GM19395 (cell line): Measurements from ENCODE around the gene KLHL5.

Experiments
- ATAC-seq: cut with Tn5 transposase; IDR thresholded peaks from one replicate; pipeline ENCODE4 v1.9.1; 2021; ENCODE audit warnings: mild to moderate bottlenecking, moderate library complexity; ENCODE audit not compliant: unreplicated experiment

The KLHL5 gene

DNA sequence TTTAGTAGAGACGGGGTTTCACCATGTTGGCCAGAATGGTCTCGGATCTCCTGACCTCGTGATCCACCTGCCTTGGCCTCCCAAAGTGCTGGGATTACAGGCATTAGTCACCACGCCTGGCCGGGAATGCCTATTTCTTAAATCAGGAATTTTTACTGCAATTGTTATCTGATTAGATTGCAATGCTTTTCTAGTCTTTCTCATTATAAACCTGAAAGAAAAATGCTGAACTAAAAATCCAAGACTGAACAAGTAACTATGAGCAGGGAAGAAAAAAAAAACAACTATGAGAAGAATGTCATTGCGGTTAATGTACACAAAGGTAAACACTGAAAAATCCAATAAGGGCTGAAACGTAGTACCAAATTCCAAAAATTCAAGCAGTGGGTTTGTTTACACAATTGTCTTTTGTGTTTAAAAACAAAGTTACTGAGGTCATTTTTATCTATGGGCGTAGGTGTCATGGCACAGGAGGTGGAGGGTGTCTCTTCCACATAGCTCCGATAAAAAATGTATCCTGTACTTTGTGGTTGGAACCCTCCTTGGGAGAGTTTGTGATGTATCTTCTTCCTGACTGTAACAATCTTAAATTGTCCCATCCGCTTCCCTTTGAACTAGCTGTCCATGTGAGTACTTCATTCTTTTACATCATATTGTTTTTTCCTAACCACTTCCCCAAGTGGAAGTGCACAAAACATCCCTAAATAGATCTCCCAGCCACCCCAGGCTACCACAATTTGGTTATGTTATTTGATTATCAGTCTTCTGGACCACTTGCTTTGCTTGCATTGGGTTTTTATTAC lies 18.8 kb upstream of the KLHL5 start:
- ATAC-seq: no peak

DNA sequence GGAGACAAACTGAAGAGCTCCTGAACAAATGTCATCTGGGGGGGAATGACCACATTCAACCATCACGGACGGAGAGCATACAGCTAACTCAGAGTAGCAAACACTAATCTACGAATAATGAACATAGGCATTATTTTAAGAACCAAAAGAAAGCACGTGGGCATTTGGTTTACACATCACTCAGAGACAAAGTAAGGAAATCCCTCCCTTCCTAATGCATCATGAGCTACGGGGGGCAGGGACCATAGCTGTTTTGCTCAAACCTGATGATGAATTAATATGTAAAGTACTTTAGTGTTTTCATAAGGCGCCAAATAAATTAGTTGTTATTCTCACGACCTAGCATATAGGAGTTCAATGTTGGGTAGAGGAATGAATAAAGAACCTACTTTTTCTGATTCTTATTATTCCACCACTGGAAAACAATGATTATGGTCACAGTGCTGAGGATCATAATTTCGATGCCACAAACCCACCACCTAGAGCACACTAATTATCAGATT lies 18.1 kb upstream of the KLHL5 start:
- ATAC-seq: no peak

DNA sequence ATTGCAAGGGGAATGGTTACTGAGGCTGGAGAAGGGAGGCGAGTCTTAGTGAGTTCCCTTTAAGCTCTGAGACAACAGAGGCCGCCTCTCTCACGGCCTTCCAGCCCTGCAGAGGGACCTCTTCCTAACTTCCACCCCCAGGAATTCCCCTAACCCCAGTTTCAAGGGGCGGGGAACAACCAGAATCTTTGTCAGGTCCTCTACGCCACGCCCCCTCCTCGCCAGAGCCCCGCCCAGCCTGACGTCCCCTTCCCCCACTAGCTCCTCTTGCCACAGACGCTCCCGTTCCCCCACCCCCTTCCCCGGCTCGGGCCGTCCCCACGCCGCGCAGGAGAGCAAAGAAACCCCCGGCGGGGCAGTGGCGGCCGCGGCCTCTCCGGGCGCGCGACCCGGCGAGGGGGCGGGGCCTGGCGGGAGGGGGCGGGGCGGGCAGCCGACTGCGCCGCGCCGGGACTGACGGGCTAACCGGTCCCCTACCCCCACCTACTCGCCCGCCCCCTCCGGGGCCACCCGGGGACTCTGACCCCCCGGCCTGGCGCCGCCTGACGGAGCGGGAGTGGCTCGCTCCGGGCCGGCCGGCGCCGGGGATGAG lies 17.6 kb upstream of the KLHL5 start:
- peak; percentile 69 for ATAC-seq

DNA sequence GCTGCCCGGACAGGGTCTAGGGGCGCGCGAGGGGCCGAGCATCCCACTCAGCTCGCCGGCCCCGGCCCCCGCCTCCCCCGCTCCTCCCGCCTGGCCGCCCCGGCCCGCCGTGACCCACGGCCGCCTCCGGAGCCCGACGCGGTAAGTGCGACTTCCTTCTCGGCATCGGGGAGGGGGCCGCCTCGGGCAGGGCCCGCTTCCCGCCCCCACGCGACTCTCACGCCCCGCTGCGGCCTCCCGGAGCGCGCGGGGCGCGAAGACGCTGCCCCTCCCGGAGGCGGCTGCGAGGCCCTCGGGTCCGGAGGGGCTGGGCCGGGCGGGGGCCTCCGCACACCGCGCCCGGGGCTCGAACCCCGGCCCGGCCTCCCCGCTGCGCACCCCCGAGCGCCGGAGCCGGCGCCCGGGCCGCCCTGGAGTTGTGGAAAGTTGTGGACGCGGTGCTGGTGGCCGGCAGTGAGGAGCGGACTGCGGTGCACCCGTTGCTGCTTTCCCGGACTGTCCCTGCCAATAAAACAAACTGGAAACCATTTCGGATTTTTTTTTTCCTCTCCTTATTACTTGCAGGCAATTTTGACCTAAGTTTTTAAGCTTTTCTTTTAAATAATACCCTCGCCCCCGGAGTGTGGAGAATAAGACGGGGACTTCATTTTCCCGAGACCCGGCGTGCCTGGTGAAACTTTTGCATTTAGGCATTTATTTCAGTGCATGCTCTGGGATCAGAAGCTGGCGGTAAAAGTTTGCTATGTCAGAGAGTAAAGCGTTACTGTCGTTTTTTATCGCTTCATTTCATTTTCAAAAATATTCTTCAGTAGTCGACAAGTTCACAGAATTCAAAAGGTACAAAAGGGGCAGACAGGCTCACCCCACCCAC lies 16.8 kb upstream of the KLHL5 start:
- peak; percentile 47 for ATAC-seq

DNA sequence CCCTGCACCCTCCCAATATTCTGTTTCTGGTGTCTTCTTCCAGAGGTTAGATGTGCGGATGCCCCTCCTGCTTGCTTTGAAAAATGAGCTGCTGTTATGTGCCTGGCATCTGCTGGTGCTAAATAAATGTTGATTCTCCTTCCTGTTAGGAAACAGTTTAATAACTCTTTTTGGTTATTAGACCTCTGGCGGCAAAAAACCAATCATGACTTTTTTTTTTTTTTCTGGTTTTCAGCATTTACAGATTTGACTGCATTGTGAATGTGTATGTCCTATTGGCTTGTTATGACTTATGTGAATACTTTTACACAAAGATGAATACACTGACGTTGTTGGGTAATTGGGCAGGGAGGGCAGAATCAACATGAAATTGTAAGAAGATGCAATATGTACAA lies 16.2 kb upstream of the KLHL5 start:
- no peak for ATAC-seq

DNA sequence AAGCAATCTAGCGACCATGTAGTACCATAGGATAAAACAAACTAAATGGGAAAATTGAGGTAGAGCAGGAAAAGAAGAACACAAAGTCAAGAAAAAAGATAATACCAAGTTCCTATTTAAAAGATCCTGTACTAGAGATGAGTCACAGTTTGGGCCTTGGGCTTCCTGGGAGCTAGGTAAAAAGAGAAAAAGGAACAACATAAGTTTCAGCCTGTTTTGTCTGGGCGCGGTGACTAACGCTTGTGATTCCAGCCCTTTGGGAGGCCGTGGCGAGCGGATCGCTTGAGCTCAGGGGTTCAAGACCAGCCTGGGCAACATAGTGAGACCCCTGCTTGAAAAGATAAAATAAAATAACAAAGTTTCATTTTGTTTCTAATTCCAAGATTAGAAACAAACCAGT lies 15.8 kb upstream of the KLHL5 start:
- ATAC-seq: no peak

DNA sequence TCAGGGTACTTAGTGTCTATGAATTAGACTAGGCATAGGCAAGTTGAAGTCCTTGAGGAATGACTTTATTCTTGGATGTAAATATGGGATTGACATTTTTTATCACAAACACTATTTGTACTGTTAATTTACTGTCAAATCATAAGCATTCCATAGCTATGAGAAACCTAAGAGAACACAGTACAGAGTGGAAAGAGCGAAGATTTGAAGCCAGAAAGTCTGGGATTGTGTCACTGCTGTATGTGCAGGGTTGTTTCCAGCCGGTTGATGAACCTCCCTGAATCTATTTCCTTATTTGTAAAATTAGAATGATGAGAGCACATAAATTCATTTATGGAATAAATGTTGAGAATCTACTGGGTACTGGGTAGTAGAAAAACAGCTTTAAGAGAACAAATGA lies 14.4 kb upstream of the KLHL5 start:
- ATAC-seq: no peak

DNA sequence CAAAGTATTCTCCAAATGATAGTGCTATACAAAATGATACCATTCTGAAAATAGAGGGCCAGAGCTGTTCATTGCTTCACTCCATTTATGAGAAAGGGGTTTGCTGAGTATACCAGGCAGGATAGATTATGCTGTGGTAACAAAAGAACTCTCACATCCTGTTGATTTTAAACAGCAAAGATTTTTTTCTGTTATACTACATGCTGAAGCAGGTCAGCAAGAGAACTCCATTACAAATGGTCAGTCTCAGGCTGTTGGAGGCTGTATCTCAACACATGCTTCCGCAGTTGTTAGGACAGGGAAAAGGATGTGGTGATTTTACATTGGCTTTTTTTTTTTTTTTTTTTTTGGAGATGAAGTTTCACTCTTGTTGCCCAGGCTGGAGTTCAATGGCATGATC lies 13.7 kb upstream of the KLHL5 start:
- ATAC-seq: no peak

DNA sequence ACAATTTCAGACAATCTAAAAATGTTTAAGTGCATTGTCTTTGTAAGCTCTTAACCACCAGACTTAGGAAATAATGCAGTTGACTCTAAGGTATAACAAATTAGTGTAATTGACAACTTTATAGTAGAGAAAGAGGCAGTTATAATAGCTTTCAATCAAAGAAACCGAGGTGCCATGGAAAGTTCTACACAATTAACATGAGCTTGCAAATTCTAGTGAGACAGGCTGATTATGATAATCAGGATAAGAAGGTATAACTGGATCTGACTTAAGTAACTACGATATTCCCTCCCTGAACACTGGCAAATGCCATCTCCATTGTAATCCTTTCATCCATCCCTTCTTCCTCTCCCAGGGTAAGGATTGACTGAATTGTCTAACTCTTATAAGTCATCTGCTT lies 11.4 kb upstream of the KLHL5 start:
- ATAC-seq: no peak

DNA sequence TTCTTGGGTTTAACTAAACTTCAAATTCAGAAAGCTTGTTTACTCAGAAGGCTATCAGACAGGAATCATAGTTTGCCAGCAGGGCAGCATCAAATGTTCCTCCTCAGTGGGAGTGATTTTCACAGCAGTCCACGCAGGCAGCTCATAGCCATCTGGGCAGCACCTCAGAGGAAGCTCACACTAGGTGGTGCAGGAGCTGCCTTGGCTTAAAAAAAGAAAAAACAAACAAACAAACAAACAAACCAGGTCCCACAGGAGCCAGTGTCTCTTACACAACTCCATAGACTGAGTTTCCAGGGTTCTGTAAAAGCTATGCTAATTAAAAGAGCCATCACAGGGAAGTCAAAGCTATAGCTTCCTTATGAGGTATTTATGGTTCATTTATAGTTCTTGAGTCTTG lies 10.5 kb upstream of the KLHL5 start:
- ATAC-seq: no peak

DNA sequence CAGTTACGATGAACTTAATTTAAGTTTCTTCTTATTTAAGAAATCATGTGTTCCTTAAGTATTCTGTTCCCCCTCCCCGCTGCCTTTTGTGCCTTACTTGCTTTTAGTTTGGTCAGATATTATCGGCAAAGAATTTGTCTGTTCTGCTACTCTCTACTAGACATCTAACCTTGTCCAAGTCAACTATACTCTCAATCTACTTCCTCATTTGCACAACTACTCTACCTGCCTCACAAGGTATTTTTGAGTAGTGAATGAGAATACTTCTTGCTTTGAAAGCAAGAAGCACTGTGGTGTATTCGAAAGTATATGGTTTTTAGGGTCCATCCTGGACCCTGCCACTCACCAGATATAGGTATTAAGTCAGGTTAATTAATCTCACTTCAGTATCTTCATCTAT lies 8.0 kb upstream of the KLHL5 start:
- ATAC-seq: no peak

DNA sequence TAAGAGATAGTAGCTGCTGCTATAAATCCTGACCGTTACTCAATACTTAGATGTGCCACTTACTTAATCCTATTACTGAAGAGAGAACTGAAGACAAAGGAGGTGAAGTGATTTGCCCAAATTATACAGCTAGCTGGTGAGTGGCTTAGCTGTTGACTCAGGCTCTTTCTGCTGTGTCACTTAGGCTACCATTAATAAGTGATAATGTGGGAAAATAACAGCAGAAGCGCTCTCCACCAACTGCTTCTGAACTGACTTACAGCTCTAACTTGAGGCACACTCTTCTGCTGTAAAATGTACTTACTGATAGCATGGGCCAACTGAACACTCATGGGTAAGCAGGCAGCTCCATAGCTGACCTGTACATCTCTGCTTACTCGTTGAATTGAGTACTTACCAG lies 7.5 kb upstream of the KLHL5 start:
- ATAC-seq: no peak

DNA sequence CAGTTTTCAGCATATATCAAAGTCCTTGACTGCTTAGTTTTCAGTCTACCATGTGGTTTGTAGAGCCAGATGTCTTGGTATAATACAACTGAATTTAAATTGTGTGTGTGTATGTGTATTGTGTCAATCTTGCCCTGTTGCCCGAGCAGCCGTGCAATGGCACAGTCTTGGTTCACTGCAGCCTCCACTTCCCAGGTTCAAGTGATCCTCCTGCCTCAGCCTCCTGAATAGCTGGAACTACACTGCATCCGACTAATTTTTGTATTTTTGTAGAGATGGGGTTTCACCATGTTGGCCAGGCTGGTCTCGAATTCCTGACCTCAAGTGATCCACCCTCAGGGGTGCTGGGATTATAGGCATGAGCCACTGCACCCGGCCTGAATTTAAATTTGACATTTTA lies 6.0 kb upstream of the KLHL5 start:
- ATAC-seq: no peak

DNA sequence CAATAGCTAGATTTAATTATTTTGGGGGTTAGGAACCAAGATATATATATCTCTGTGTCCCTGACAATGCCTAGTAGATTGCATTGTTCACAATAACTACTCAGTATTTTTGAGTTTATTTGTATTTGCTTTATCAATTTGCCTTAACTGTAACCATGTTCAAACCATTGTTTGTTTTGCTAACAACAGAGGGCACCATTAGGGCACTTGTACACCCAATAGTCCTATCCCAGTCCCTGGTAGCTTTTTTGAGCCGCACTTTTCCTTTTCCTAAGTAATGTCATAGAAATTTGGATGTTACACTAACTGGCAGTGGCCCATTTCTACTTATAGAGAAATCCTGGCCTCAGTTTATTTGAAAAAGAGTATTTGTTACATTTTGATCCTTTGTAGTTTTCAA lies 575 bp upstream of the KLHL5 start:
- ATAC-seq: no peak

DNA sequence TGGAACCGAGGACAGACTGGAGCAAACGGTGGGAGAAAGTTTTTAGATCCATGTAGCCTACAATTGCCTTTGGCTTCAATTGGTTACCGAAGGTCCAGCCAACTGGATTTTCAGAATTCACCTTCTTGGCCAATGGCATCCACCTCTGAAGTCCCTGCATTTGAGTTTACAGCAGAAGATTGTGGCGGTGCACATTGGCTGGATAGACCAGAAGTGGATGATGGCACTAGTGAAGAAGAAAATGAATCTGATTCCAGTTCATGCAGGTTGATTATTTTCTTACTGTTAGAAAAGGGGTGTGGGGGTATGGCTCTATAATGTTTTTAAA lies 702 bp downstream of the KLHL5 start:
- ATAC-seq: no peak

DNA sequence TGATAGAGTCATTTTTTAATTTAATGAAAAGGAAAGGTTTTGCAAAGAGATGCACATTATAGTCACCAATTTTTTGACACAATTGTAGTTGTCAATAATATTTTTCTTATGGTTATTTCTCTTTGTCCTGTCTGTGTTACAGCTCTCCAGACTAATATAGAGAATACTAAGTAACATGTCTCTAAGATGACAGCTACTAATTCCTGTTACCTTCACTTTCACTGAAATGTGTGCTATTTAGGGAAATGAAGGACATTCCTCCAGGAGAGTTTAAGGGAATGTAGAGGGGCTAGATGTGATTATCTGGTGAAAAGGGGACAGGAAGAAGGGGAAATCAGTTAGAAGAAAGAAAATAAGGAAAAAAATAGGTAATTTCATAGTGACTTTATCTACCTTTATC lies 1.4 kb downstream of the KLHL5 start:
- ATAC-seq: no peak

DNA sequence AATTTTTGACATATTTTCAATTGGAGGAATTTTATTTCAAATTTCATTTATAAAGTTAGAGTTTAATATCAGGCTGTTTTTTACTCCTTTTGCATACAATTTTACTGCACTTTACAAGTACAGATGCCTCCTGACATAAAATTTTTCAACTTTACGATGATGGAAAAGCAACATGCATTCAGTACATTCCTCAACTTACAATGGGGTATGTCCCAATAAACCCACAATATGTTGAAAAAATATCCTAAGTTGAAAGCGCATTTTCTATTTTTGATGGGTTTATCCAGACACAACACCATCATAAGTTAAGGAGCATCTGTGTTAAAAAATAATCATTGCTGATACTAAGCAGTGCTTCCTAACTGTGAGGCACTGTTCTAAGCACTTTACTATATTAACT lies 4.3 kb downstream of the KLHL5 start:
- ATAC-seq: no peak

DNA sequence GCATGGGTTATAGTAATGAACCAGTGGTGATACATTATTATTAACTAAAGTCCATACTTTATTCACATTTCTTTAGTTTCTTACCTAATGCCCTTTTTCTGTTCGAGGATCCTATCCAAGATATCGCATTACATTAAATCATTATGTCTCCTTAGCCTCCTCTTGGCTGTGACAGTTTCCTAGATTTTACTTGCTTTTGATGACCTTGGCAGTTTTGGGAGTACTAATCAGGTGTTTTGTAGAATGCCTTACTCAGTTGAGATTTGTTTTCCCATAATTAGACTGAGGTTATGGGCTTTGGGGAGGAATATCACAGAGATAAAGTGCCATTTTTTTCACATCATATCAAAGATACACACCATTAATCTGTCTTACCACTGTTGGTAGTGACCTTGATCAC lies 5.0 kb downstream of the KLHL5 start:
- ATAC-seq: no peak

DNA sequence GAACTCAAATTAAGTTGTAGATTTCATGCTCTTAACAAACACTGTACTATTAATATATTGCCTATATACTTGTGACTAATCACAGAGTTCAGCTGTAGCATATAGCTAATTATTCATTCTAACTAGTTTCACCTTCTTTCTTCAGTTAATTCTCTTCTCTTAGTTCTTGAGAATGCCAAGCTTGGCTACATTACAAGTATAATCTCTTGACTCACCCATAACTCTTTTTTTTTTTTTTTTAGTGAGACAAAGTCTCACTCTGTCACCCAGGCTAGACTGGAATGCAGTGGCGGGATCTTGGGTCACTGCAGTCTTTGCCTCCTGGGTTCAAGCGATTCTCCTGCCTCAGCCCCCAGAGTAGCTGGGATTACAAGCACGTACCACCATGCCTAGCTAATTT lies 5.4 kb downstream of the KLHL5 start:
- ATAC-seq: no peak

DNA sequence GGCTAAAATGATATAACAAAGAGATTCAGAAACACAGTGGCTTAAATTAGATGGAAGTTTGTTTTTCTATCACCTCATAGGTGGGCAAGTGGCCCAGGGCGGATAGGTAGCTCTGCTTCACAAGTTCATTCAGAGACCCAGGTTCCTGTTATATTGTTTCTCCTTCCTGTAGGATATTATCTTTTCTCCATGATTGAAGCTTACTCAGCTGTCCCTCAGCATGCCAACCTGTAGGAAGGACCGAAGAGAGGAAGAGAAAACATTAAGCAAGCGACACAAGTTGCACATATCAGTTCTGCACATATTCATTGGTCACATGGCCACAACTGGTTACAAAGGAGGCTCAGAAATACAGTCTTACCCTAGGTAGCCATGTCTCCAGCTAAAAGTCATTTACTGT lies 6.9 kb downstream of the KLHL5 start:
- no peak for ATAC-seq

DNA sequence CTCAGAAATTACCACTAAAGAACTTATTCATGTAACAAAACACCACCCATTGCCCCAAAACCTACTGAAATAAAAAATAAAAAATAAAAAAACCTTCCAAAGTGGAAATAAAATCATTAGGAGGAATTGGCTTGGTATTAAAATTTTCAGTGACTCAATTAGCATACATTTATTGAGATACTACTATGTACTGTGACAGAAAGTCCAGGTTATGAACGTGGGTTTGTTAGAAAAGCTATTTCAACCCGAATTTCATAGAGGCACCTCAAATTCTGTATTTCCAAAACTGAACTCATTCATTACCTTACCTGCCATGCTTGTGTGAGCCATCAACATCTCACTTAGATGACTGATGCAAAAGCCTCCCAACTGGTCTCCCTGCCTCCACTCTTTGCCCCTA lies 16.8 kb downstream of the KLHL5 start:
- ATAC-seq: no peak

DNA sequence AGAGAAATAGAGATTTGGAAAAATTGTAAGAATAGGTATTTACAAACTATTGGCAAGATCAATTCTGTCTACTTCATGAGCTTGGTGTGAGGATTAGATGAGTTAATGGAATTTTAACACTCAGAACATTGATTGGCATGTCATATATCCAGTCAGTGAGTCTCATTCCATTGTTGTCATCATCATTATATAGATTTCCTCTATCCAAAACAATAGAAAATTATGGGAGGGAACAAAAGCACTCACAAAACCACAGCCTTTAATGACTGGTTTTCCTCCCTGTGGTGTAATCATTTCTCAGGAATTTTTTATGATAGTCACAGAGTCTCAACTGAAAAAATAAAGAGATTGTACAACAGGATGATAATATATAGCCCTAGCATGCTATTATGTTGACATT lies 21.1 kb downstream of the KLHL5 start:
- ATAC-seq: no peak
